ENCODE measurements around the gene CHRFAM7A.
"Not testable (repeated sequence)": the region's sequence is repeated elsewhere in the genome, so short reads cannot be mapped to it uniquely, and the experiment has no call there.

The CHRFAM7A gene

GRCh38 chr15:30392766-30393663 lies at the start of gene CHRFAM7A:
Gene CHRFAM7A, minus strand, starts transcription at chr15:30393540. Its CDS starts 10,189 bp downstream, at chr15:30383351.
- not testable (repeated sequence) for DNase-seq

GRCh38 chr15:30438348-30438747 lies 45.0 kb upstream of the CHRFAM7A start:
- not testable (repeated sequence) for DNase-seq

- DNase-seq: not testable (repeated sequence)
These were observed 42.5 kb upstream of the CHRFAM7A start for GRCh38 chr15:30435878-30436277.

GRCh38 chr15:30420723-30421122 lies 27.4 kb upstream of the CHRFAM7A start:
- not testable (repeated sequence) for DNase-seq

GRCh38 chr15:30414160-30414559 lies 20.8 kb upstream of the CHRFAM7A start, which contains the start of gene GOLGA8R:
Gene GOLGA8R, minus strand, starts transcription at chr15:30414260. Its CDS starts 98 bp downstream, at chr15:30414162.
- not testable (repeated sequence) for DNase-seq

- not testable (repeated sequence) for DNase-seq
These were observed 14.3 kb upstream of the CHRFAM7A start for GRCh38 chr15:30407636-30408035.

GRCh38 chr15:30398988-30399387 lies 5.6 kb upstream of the CHRFAM7A start:
- DNase-seq: peak; percentile 42

GRCh38 chr15:30393664-30393991 lies 288 bp upstream of the CHRFAM7A start:
- DNase-seq: not testable (repeated sequence)

GRCh38 chr15:30386318-30386887 lies 6.9 kb downstream of the CHRFAM7A start:
- DNase-seq: not testable (repeated sequence)

GRCh38 chr15:30377082-30377413 lies 16.3 kb downstream of the CHRFAM7A start:
- not testable (repeated sequence) for DNase-seq

GRCh38 chr15:30376375-30377081 lies 16.8 kb downstream of the CHRFAM7A start:
- not testable (repeated sequence) for DNase-seq

GRCh38 chr15:30375872-30376271 lies 17.5 kb downstream of the CHRFAM7A start:
- not testable (repeated sequence) for DNase-seq

- not testable (repeated sequence) for DNase-seq
These were observed 18.5 kb downstream of the CHRFAM7A start for GRCh38 chr15:30374862-30375261.

- not testable (repeated sequence) for DNase-seq
These were observed 25.1 kb downstream of the CHRFAM7A start for GRCh38 chr15:30368271-30368670.

GRCh38 chr15:30367246-30367645 lies 26.1 kb downstream of the CHRFAM7A start:
- DNase-seq: not testable (repeated sequence)

- DNase-seq: not testable (repeated sequence)
These were observed 31.9 kb downstream of the CHRFAM7A start for GRCh38 chr15:30361404-30361803.

- not testable (repeated sequence) for DNase-seq
These were observed 32.4 kb downstream of the CHRFAM7A start for GRCh38 chr15:30360990-30361389.

- DNase-seq: not testable (repeated sequence)
These were observed 38.3 kb downstream of the CHRFAM7A start for GRCh38 chr15:30355043-30355442.

- not testable (repeated sequence) for DNase-seq
These were observed 43.5 kb downstream of the CHRFAM7A start for GRCh38 chr15:30349803-30350202.

GRCh38 chr15:30336584-30336983 lies 56.8 kb downstream of the CHRFAM7A start:
- not testable (repeated sequence) for DNase-seq

GRCh38 chr15:30334152-30334551 lies 59.2 kb downstream of the CHRFAM7A start:
- DNase-seq: not testable (repeated sequence)

GRCh38 chr15:30326145-30326544 lies 67.2 kb downstream of the CHRFAM7A start:
- not testable (repeated sequence) for DNase-seq

- DNase-seq: not testable (repeated sequence)
These were observed 72.3 kb downstream of the CHRFAM7A start for GRCh38 chr15:30321063-30321462.
